Common myeloid progenitor, CD34-positive (primary cell): ENCODE measurements around the gene FLII.

Experiments
- CTCF ChIA-PET: fragments of 350-600 bp; sonication (Branson Sonifier 250); formaldehyde crosslinking; loops from one replicate; lab custom pipeline; 2021; ENCODE audit warnings: antibody characterized with exemption; lab: Charles Lee
- POLR2A ChIA-PET: fragments of 350-600 bp; sonication (Branson Sonifier 250); formaldehyde crosslinking; loops from one replicate; lab custom pipeline; 2021; ENCODE audit warnings: antibody characterized with exemption; lab: Charles Lee
- DNase-seq, 3 donors: peaks; one replicate each; pipeline versions ENCODE4 v3.0.0 to v3.0.0-alpha.2; 2013
- H3K27ac ChIP-seq, 2 experiments: 1 replicate in 1 of 2; 2 replicates in 1 of 2; pipeline ENCODE4 v1.7.0; 2013; ENCODE audit warnings: inconsistent platforms in 2 of 2, low read length in 2 of 2, mild to moderate bottlenecking in 2 of 2, low read depth in 1 of 2, moderate library complexity in 1 of 2; ENCODE audit not compliant: severe bottlenecking in 2 of 2, insufficient read depth in 1 of 2, poor library complexity in 1 of 2
- H3K27me3 ChIP-seq, 5 experiments: replicated peaks in 2 of 5; 1 replicate in 3 of 5; 2 replicates in 2 of 5; pipeline versions ENCODE4 v1.6.1 to v1.7.0; 2013; ENCODE audit warnings: low read length in 4 of 5, mild to moderate bottlenecking in 2 of 5, moderate library complexity in 2 of 5, inconsistent platforms in 1 of 5; ENCODE audit not compliant: insufficient read depth in 5 of 5, control insufficient read depth in 4 of 5
- H3K36me3 ChIP-seq, 4 experiments: 1 replicate in 2 of 4; 2 replicates in 2 of 4; pipeline versions ENCODE4 v1.6.1 to v1.7.0; 2013; ENCODE audit warnings: low read length in 3 of 4, control low read depth in 1 of 4, mild to moderate bottlenecking in 1 of 4; ENCODE audit not compliant: control insufficient read depth in 4 of 4, insufficient read depth in 4 of 4
- H3K4me1 ChIP-seq, 4 experiments: 1 replicate in 3 of 4; 2 replicates in 1 of 4; pipeline versions ENCODE4 v1.6.1 to v1.7.1; 2013; ENCODE audit warnings: low read length in 3 of 4, mild to moderate bottlenecking in 3 of 4, control low read depth in 1 of 4, inconsistent platforms in 1 of 4, moderate library complexity in 1 of 4; ENCODE audit not compliant: control insufficient read depth in 4 of 4, insufficient read depth in 4 of 4; ENCODE audit errors: control extremely low read depth in 1 of 4
- H3K4me3 ChIP-seq, 7 experiments: 1 replicate in 4 of 7; 2 replicates in 3 of 7; pipeline versions ENCODE4 v1.5.1 to v1.7.0; 2013; ENCODE audit warnings: mild to moderate bottlenecking in 7 of 7, low read length in 6 of 7, moderate library complexity in 6 of 7, inconsistent platforms in 2 of 7, low read depth in 2 of 7, control low read depth in 1 of 7; ENCODE audit not compliant: insufficient read depth in 4 of 7, control insufficient read depth in 1 of 7; ENCODE audit errors: extremely low read depth in 1 of 7
- H3K9me3 ChIP-seq, 5 experiments: 1 replicate in 4 of 5; 2 replicates in 1 of 5; pipeline versions ENCODE4 v1.6.1 to v1.7.1; 2013; ENCODE audit warnings: low read length in 4 of 5, mild to moderate bottlenecking in 2 of 5, inconsistent platforms in 1 of 5, low read depth in 1 of 5, moderate library complexity in 1 of 5; ENCODE audit not compliant: control insufficient read depth in 4 of 5, insufficient read depth in 2 of 5; ENCODE audit errors: control extremely low read depth in 1 of 5
- WGBS: methylation state at CpG from one replicate; pipeline ENCODE4 v1.1.5; 2013; ENCODE audit not compliant: insufficient coverage; 5-methylcytosine and 5-hydroxymethylcytosine counted together

FLII gene

DNA sequence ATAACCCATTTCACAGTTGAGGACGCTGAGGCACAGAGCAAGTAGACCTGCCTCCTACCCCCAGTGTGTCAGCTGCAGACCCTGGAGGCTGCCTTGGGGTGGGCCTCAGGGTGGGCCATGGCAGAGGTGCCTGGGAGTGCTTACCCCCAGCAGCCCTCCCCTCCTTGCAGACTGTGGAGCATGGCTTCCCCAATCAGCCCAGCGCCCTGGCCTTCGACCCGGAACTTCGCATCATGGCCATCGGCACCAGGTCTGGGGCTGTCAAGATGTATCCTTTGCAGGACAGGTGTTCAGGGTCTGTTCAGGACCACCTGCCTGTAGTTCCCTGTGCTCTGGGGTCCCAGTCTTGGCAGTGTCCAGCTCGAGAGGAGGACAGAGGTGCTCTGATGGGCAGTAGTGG, 28.8 kb downstream of the FLII start:
- Histone ChIP-seq H3K27me3 (no peaks in the 10 kb centered on the region), H3K36me3 (peaks cover 2 to 15% (median 7%) of the 10 kb centered on the region in 4 experiments), H3K4me1 (peaks cover 0 to 16% (median 13%) of the 10 kb centered on the region in 4 experiments), H3K9me3 (no peaks in the 10 kb centered on the region), H3K27ac (no peak overlapping the region), H3K4me3 (no peak overlapping the region)
- DNase-seq = no peak
- ChIA-PET POLR2A (no interaction called here), CTCF (interaction anchor here (1.2 kb wide), 1 partner anchor 9 kb away, joined by 3 read pairs; no protein-coding TSS in a partner anchor)
- WGBS = 100% methylated on average over 2 of the region's 7 CpGs

DNA sequence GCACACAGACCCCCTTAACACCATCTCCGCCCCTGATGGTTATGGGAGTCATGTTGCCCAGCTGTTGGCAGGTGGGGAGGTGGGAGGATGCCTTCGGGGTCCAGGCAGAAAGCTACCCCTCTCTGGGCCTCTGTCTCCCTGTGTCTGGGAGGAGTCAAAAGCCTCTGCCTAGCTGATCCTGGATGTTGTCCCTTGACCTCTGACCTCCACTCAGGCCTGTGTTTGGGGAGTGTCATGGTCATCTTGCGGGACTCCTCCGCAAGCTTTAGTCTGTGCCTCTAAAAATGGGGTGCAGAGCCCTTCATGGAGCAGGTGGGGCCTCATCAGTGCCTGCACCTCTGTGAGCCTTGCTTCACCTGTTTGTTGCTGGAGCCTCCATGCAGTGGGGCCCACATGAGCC, 29.3 kb downstream of the FLII start:
- Histone ChIP-seq H3K4me3 (no peak overlapping the region), H3K27me3 (no peaks in the 10 kb centered on the region), H3K36me3 (peaks cover under 1 to 10% (median 3%) of the 10 kb centered on the region in 4 experiments), H3K4me1 (peaks cover 0 to 17% (median 15%) of the 10 kb centered on the region in 4 experiments), H3K9me3 (no peaks in the 10 kb centered on the region), H3K27ac (no peak overlapping the region)
- 100% methylated on average over 2 of the region's 4 CpGs for WGBS
- ChIA-PET CTCF (interaction anchor here (0.6 kb wide), 1 partner anchor 13 kb away, joined by 3 read pairs; no protein-coding TSS in a partner anchor), POLR2A (no interaction called here)
- DNase-seq = no peak

DNA sequence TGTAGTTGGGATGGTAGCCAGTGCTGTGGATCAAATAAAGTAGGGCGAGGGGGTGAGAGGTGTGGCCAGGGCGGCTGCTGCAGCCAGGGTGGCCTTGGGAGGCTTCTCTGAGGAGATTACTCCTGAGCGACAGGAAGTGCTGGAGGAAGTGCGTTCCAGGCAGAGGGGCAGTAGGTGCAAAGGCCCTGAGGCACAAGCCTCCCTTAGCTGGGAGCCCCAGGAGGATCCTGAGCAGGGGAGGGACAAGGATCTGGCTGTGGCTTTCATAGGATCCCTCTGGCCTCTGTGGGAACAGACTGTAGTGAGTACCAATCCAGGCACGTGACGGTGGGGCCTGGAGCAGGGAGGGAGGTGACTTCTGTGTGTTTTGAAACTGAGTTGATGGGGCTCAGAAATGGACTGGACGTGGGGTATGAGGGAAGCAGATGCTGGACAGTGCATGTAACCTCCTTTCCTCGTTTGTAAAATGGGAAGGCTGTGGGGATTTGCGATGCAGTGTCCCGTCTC, 30.3 kb downstream of the FLII start:
- Histone ChIP-seq H3K27me3 (no peaks in the 10 kb centered on the region), H3K4me1 (peaks cover 0 to 18% (median 17%) of the 10 kb centered on the region in 4 experiments), H3K4me3 (no peak overlapping the region), H3K9me3 (no peaks in the 10 kb centered on the region), H3K27ac (no peak overlapping the region), H3K36me3 (peaks cover 0 to 1% (median 0%) of the 10 kb centered on the region in 4 experiments)
- no peak for DNase-seq
- ChIA-PET CTCF (no interaction called here), POLR2A (no interaction called here)
- 100% methylated on average over 10 of the region's 10 CpGs for WGBS

DNA sequence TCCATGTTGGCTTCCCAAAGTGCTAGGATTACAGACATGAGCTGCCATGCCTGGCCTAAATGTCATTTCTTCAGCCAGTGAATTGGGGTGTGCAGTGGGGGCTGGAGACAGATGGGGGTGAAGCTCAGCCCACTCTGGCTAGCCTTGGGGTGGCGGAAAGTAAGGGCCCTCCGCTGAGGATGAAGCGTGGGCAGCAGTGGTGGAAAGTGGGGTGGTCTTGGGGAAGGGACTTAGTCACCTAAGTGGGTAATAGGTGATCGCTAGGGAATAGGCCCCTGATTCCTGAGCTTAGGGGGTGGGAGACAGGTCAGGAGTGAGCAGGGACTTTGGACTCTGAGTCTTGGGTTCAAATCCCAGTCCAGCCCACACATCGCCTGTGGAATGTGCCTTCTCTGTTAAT, 30.9 kb downstream of the FLII start:
- peaks cover 0 to 18% (median 17%) of the 10 kb centered on the region in 4 experiments for H3K4me1 ChIP-seq
- H3K27me3 ChIP-seq = no peaks in the 10 kb centered on the region
- no peaks in the 10 kb centered on the region for H3K9me3 ChIP-seq
- DNase-seq = no peak
- no peak overlapping the region for H3K4me3 ChIP-seq
- ChIA-PET POLR2A (interaction anchor here (0.6 kb wide), 1 partner anchor 109 kb away, joined by 3 read pairs; no protein-coding TSS in a partner anchor), CTCF (no interaction called here)
- H3K36me3 ChIP-seq = no peaks in the 10 kb centered on the region
- 92% methylated on average over 5 of the region's 5 CpGs for WGBS
- H3K27ac ChIP-seq = no peak overlapping the region

DNA sequence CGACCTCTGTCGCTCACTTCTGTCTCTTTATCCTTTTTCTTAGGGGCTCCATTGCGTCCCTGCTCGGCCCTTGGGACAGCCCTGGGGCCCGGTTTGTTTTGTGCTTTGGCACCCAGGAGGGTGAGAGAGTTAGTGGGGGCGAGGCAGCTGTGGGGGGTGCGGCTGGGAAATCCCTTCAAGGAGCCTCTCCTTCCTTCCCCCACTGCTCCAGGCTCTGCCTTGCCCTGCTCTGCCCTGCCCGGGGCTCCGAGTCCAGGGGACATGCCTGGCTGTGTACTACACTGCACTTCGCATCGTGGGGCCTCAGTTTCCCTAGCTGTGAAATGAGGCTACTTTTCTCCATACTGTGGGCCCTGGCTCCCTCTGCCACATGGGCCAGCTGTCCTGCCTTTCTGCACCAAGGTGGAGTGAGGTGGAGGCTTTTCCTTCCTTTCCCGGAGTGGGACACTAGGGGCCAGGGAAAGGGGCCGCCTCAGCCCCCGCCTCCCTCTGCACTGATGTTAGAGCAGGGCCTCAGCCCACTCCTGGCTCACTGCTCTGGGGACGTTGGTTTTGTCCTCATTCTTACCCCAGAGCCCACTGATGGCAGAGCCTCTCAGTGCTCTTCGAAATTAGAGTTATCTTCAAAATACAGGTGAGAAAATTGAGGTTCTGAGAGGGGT, 32.1 kb downstream of the FLII start:
- Histone ChIP-seq H3K4me3 (peak overlapping the region; percentile 40 to 86 (median 82)), H3K9me3 (no peaks in the 10 kb centered on the region), H3K36me3 (no peaks in the 10 kb centered on the region), H3K4me1 (peaks cover 0 to 18% (median 17%) of the 10 kb centered on the region in 4 experiments), H3K27me3 (no peaks in the 10 kb centered on the region), H3K27ac (peak overlapping the region in 1 of 2 experiments; percentile 74)
- POLR2A ChIA-PET = no interaction called here
- DNase-seq = peak in 1 of 3 donors; percentile 26
- WGBS = 8% methylated on average over 10 of the region's 16 CpGs
- CTCF ChIA-PET = no interaction called here

DNA sequence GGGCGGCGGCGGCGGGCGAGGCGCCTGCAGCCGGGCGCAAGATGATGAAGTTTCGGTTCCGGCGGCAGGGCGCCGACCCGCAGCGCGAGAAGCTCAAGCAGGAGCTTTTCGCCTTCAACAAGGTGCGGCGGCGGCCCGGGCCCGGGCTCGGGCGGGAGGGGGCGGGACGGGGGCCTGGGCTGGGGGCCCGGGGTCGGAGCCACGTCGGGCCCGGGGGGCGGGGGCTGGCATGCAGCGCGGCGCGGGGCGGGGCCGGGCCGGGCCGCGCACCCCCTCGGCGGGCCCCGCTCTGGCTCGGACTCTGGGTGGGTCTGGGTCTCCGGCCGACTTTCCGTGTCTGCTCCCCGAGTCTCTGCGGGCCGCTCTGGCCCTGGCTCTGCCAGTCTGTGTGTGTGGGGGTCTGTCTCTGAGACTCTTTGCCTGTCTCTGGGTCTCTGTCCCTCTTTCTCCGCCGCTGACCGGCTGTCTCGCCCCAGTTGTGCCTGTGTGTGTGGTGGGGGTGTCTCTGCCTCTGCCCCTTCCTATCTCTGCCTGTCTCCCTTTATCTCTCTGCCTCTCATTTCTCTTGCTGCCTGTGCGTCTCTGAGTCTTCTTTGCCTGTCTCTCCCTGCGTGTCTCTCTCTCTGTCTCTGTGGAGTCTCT, 32.8 kb downstream of the FLII start:
- ChIA-PET POLR2A (no interaction called here), CTCF (interaction anchor here (1.0 kb wide), 1 partner anchor 9 kb away, joined by 3 read pairs; no protein-coding TSS in a partner anchor)
- H3K9me3 ChIP-seq = no peaks in the 10 kb centered on the region
- no peaks in the 10 kb centered on the region for H3K27me3 ChIP-seq
- H3K4me1 ChIP-seq = peaks cover 0 to 18% (median 17%) of the 10 kb centered on the region in 4 experiments
- peak overlapping the region in 1 of 2 experiments; percentile 74 for H3K27ac ChIP-seq
- DNase-seq = peak in 2 of 3 donors; percentile 4 to 26
- H3K4me3 ChIP-seq = peak overlapping the region; percentile 40 to 86 (median 82)
- no peaks in the 10 kb centered on the region for H3K36me3 ChIP-seq
- WGBS = under 1% methylated on average over 49 of the region's 57 CpGs
